22Rv1 (cell line): ENCODE measurements around the gene HPCAL4.

Source experiments
- ZFX ChIP-seq: fragments of 450-650 bp; IDR thresholded peaks from 2 replicates; pipeline ENCODE4 v1.6.1; 2017; ENCODE audit warnings: antibody characterized with exemption, borderline replicate concordance
- TF ChIP-seq, protein P1 (sequence below): fragments of 450-650 bp; IDR thresholded peaks from 2 replicates; pipeline ENCODE4 v1.5.1; 2017; ENCODE audit warnings: mild to moderate bottlenecking

DNA sequence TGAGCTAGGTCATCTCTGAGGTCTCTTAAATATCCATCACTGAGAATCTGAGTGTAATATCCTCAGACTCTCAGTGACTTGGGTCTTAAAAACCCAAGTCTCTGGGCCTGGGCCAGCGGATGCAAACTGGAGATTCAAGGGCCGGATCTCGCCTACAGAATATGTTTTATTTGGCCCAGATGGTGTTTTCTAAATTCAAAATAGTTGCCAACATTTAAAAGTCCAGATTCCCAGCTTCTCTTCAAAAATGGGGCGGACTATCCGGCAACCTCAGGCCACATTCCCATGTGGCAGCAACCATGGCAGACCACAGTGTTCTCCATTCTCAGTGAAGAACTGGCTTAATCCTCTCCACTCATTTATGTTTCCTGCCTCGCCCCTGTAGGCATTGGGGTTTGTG, 39.1 kb downstream of the HPCAL4 start:
- TF ChIP-seq, protein P1, sequence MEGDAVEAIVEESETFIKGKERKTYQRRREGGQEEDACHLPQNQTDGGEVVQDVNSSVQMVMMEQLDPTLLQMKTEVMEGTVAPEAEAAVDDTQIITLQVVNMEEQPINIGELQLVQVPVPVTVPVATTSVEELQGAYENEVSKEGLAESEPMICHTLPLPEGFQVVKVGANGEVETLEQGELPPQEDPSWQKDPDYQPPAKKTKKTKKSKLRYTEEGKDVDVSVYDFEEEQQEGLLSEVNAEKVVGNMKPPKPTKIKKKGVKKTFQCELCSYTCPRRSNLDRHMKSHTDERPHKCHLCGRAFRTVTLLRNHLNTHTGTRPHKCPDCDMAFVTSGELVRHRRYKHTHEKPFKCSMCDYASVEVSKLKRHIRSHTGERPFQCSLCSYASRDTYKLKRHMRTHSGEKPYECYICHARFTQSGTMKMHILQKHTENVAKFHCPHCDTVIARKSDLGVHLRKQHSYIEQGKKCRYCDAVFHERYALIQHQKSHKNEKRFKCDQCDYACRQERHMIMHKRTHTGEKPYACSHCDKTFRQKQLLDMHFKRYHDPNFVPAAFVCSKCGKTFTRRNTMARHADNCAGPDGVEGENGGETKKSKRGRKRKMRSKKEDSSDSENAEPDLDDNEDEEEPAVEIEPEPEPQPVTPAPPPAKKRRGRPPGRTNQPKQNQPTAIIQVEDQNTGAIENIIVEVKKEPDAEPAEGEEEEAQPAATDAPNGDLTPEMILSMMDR, result no peak
- TF ChIP-seq ZFX, result no peak
